HL-60 (cell line): ENCODE results near the gene PTGES3L.
A peak's percentile ranks its signal among the peaks of the same experiment; 100 is the strongest.

Source experiments
- GABPA ChIP-seq: IDR thresholded peaks from 2 replicates; pipeline ENCODE4 v1.6.1; 2012; ENCODE audit warnings: low read depth
- POLR2AphosphoS5 ChIP-seq: IDR thresholded peaks from 2 replicates; pipeline ENCODE4 v1.6.1; 2012; ENCODE audit warnings: low read depth
- TF ChIP-seq, protein P1 (sequence below): IDR thresholded peaks from one replicate; pipeline ENCODE4 v1.5.1; 2011; ENCODE audit warnings: low read length, control low read depth, inconsistent platforms; ENCODE audit not compliant: insufficient read depth
- TF ChIP-seq, protein P2 (sequence below): IDR thresholded peaks from 2 replicates; pipeline ENCODE4 v1.6.1; 2012; ENCODE audit warnings: low read depth; ENCODE audit not compliant: insufficient replicate concordance

DNA sequence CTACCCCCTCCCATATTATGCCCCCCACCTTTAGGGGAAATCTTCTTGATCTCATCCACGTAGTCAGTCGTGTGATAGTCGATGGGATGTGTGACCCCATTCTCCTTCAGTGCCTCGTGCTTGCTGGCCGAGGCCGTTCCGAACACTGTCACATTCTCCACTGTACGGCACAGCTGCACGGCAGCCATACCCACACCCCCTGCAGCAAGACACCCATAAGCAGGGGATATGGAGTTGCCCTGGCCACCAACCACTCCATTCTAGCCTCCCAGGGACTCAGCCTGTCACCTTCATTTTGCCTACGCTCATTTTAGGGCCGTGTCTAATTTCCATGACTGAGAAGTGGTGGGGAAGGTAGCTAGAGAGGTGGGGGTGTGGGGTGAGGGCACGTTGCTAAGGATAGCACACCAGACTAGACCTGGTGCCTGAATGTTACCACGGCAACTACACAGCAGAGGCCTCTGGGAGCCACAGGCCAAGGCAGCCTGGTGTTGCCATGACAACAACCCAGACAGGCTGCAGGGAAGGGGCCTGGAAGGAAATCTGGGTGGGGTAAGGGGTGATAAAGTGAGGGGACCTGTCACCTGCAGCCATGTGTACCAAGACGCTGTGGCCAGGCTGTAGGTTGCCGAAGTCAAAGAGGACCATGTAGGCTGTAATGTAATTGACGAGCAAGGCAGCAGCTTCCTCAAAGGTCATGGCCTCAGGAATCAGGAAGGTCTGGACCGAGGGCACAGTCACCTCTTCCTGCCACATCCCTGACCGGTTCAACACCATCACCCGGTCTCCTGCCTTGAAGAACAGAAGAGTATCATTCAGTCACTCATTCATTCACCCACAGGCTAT lies 38.4 kb upstream of the PTGES3L start:
- TF ChIP-seq POLR2AphosphoS5: peak; percentile 37; the same call in 1 of the 2 replicates
- TF ChIP-seq, protein P1, sequence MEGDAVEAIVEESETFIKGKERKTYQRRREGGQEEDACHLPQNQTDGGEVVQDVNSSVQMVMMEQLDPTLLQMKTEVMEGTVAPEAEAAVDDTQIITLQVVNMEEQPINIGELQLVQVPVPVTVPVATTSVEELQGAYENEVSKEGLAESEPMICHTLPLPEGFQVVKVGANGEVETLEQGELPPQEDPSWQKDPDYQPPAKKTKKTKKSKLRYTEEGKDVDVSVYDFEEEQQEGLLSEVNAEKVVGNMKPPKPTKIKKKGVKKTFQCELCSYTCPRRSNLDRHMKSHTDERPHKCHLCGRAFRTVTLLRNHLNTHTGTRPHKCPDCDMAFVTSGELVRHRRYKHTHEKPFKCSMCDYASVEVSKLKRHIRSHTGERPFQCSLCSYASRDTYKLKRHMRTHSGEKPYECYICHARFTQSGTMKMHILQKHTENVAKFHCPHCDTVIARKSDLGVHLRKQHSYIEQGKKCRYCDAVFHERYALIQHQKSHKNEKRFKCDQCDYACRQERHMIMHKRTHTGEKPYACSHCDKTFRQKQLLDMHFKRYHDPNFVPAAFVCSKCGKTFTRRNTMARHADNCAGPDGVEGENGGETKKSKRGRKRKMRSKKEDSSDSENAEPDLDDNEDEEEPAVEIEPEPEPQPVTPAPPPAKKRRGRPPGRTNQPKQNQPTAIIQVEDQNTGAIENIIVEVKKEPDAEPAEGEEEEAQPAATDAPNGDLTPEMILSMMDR: no peak
- TF ChIP-seq, protein P2, sequence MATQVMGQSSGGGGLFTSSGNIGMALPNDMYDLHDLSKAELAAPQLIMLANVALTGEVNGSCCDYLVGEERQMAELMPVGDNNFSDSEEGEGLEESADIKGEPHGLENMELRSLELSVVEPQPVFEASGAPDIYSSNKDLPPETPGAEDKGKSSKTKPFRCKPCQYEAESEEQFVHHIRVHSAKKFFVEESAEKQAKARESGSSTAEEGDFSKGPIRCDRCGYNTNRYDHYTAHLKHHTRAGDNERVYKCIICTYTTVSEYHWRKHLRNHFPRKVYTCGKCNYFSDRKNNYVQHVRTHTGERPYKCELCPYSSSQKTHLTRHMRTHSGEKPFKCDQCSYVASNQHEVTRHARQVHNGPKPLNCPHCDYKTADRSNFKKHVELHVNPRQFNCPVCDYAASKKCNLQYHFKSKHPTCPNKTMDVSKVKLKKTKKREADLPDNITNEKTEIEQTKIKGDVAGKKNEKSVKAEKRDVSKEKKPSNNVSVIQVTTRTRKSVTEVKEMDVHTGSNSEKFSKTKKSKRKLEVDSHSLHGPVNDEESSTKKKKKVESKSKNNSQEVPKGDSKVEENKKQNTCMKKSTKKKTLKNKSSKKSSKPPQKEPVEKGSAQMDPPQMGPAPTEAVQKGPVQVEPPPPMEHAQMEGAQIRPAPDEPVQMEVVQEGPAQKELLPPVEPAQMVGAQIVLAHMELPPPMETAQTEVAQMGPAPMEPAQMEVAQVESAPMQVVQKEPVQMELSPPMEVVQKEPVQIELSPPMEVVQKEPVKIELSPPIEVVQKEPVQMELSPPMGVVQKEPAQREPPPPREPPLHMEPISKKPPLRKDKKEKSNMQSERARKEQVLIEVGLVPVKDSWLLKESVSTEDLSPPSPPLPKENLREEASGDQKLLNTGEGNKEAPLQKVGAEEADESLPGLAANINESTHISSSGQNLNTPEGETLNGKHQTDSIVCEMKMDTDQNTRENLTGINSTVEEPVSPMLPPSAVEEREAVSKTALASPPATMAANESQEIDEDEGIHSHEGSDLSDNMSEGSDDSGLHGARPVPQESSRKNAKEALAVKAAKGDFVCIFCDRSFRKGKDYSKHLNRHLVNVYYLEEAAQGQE: no peak
- no peak for TF ChIP-seq GABPA
